GM19238 (cell line): Measurements from ENCODE around the gene TP53INP2.
"Not testable (repeated sequence)": the region's sequence is repeated elsewhere in the genome, so short reads cannot be mapped to it uniquely, and the experiment has no call there.

ENCODE experiments used
- DNase-seq: peaks from one replicate; pipeline ENCODE4 v3.0.0; 2011; ENCODE audit warnings: low spot score; ENCODE audit not compliant: insufficient read length

Gene TP53INP2

GRCh38 chr20:34720266-34720665 lies 16.1 kb downstream of the TP53INP2 start:
- no peak for DNase-seq

- DNase-seq, result not testable (repeated sequence)
Observed at GRCh38 chr20:34722560-34722959, 18.4 kb downstream of the TP53INP2 start.

- no peak for DNase-seq
Observed at GRCh38 chr20:34724172-34724571, 20.0 kb downstream of the TP53INP2 start.

GRCh38 chr20:34729416-34729815 lies 25.3 kb downstream of the TP53INP2 start:
- no peak for DNase-seq

GRCh38 chr20:34732523-34732922 lies 28.4 kb downstream of the TP53INP2 start:
- DNase-seq, result no peak

- no peak for DNase-seq
Observed at GRCh38 chr20:34736106-34736735, 32.1 kb downstream of the TP53INP2 start.

GRCh38 chr20:34743039-34743438 lies 38.9 kb downstream of the TP53INP2 start:
- DNase-seq, result no peak

GRCh38 chr20:34744340-34744739 lies 40.2 kb downstream of the TP53INP2 start:
- DNase-seq, result no peak

- no peak for DNase-seq
Observed at GRCh38 chr20:34744847-34745246, 40.7 kb downstream of the TP53INP2 start.

- no peak for DNase-seq
Observed at GRCh38 chr20:34746674-34747073, 42.5 kb downstream of the TP53INP2 start.

- DNase-seq, result no peak
Observed at GRCh38 chr20:34747479-34747878, 43.3 kb downstream of the TP53INP2 start.

- DNase-seq, result no peak
Observed at GRCh38 chr20:34748709-34749108, 44.6 kb downstream of the TP53INP2 start.

GRCh38 chr20:34750484-34750883 lies 46.3 kb downstream of the TP53INP2 start:
- no peak for DNase-seq

- DNase-seq, result no peak
Observed at GRCh38 chr20:34751453-34751852, 47.3 kb downstream of the TP53INP2 start.

GRCh38 chr20:34753706-34754461 lies 49.7 kb downstream of the TP53INP2 start:
- DNase-seq, result no peak

- DNase-seq, result no peak
Observed at GRCh38 chr20:34754611-34755010, 50.5 kb downstream of the TP53INP2 start.

GRCh38 chr20:34755367-34755766 lies 51.2 kb downstream of the TP53INP2 start:
- no peak for DNase-seq

GRCh38 chr20:34762031-34762555 lies 57.9 kb downstream of the TP53INP2 start:
- DNase-seq, result no peak
